AG04449 (cell line): ENCODE results near the gene FOXP1.

Source experiments
- CTCF ChIA-PET: fragments of 350-600 bp; formaldehyde crosslinking; extraction: SDS; loops from one replicate; lab custom pipeline; 2021; ENCODE audit warnings: antibody characterized with exemption; lab: Yijun Ruan, JAX
- POLR2A ChIA-PET: fragments of 400-600, 350-600 bp; formaldehyde crosslinking; extraction: SDS; loops from one replicate; lab custom pipeline; 2020; ENCODE audit warnings: antibody characterized with exemption, inconsistent platforms; lab: Yijun Ruan, JAX
- DNase-seq: peaks from one replicate; pipeline ENCODE4 v3.0.0-alpha.2; 2010; ENCODE audit warnings: low read depth, low spot score
- H3K4me3 ChIP-seq: 2 replicates; pipeline ENCODE4 v1.5.1; 2011; ENCODE audit warnings: low read depth, mild to moderate bottlenecking, control low read depth, low read length
- TF ChIP-seq, protein P1 (sequence below): IDR thresholded peaks from one replicate; pipeline ENCODE4 v1.5.1; 2011; ENCODE audit warnings: mild to moderate bottlenecking, moderate library complexity, low read length, control low read depth, inconsistent platforms; ENCODE audit not compliant: insufficient read depth; ENCODE audit errors: missing control alignments

The FOXP1 gene

DNA sequence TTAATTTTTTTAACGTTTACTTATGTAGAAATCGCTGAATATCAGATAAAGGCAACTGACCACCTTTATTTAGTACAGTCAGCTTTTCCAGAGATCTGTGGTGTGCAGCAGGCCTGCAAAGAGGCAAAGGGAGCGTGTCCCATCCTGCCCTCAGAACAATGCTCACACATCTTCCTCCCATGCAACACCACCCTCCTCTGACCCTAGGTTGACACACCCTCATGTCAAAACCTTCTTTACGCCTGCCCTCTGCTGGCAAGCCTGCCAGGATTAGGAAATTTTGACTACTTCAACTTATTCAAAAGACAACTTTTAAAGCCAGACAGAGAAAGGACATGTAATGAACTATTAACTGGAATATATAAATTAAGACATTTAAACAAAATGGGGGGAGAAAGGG is 513.7 kb downstream of the FOXP1 start:
- CTCF ChIA-PET: interaction anchor here (0.6 to 1.2 kb wide), 3 partner anchors 87 to 517 kb away, joined by 3 read pairs; no protein-coding TSS in a partner anchor
- no peak for DNase-seq
- no peak overlapping the region for H3K4me3 ChIP-seq
- POLR2A ChIA-PET: no interaction called here
- TF ChIP-seq, protein P1, sequence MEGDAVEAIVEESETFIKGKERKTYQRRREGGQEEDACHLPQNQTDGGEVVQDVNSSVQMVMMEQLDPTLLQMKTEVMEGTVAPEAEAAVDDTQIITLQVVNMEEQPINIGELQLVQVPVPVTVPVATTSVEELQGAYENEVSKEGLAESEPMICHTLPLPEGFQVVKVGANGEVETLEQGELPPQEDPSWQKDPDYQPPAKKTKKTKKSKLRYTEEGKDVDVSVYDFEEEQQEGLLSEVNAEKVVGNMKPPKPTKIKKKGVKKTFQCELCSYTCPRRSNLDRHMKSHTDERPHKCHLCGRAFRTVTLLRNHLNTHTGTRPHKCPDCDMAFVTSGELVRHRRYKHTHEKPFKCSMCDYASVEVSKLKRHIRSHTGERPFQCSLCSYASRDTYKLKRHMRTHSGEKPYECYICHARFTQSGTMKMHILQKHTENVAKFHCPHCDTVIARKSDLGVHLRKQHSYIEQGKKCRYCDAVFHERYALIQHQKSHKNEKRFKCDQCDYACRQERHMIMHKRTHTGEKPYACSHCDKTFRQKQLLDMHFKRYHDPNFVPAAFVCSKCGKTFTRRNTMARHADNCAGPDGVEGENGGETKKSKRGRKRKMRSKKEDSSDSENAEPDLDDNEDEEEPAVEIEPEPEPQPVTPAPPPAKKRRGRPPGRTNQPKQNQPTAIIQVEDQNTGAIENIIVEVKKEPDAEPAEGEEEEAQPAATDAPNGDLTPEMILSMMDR: peak; percentile 21

DNA sequence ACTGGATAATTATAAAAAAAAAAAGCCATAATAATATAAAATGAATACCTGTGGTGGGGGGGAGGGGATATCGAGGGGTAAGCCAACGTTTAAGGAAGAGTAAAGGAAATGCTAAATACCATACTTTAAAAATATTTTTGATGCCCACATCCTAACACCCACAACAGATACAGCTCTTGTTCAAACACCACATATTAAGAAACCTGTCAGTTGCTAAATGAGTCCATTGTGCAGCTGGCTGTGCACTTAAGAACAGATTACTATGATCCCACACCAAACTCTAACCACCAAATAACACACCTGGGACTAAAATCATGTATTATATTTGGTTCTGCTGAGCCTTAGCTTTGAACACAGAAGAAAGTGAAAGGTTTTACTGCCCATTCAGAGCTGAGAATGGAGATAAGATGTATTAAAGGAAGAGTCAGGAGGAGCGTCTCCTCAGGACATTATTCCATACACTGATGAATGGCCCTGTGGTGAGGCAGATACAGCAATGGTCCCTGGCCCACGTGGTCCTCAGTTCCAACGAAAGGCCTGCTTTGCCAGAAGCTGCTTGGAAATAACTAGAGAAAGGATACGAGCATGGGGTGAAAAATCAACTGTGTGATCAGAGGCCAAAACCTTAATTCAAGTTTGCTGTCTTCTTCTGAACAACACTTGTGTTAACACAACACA is 515.4 kb downstream of the FOXP1 start:
- POLR2A ChIA-PET: no interaction called here
- no peak overlapping the region for H3K4me3 ChIP-seq
- TF ChIP-seq, protein P1: no peak
- no peak for DNase-seq
- CTCF ChIA-PET: interaction anchor here (1.0 kb wide), 1 partner anchor 34 kb away, joined by 3 read pairs; no protein-coding TSS in a partner anchor

DNA sequence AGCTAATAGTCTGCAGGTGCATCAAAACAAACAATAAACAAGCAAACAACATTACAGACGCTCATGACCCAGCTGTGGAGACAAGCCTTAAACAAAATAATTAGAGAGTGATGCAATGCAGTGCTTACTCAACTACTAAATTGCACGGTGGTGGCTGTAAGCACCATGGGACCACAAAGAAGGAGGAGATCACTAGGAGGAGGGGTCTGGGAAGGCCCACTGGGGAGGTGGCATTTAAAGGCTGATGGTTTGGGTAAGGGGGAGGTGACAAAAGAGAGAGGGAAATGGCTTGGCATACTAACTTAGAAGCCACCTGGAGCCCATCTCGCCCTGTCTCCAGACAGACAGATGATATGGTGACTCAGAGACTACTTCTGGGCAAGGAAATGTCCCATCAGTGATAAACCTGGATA is 516.7 kb downstream of the FOXP1 start:
- H3K4me3 ChIP-seq: no peak overlapping the region
- DNase-seq: no peak
- POLR2A ChIA-PET: no interaction called here
- CTCF ChIA-PET: no interaction called here
- TF ChIP-seq, protein P1: no peak

DNA sequence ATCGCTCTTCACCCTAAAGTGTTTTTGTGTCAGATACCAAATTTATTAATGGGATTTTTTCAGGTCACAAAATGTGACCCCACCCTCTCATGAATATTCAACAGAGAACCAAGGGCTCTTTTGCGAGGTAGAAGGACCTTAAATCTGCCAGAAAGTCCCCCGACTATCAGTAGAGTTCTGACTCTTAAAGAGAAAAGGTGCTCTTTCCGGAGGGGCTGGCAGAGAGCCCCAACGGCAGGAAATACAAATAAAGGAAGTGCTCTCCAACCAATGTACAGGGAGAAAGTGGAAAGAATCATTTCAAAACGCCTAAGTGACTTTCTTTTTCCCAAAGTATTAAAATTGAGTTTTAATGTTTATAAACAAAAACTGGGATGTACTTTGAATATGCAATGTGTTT is 517.2 kb downstream of the FOXP1 start:
- DNase-seq: no peak
- TF ChIP-seq, protein P1: no peak
- ChIA-PET POLR2A (no interaction called here), CTCF (no interaction called here)
- no peak overlapping the region for H3K4me3 ChIP-seq

GRCh38 chr3:71065764-71066013 is 517.8 kb downstream of the FOXP1 start:
- TF ChIP-seq, protein P1: no peak
- ChIA-PET CTCF (no interaction called here), POLR2A (no interaction called here)
- no peak for DNase-seq
- H3K4me3 ChIP-seq: peak overlapping the region; percentile 66

GRCh38 chr3:71064956-71065763 is 518.4 kb downstream of the FOXP1 start:
- ChIA-PET CTCF (no interaction called here), POLR2A (interaction anchor here (1.1 kb wide), 1 partner anchor 12 kb away, joined by 4 read pairs; no protein-coding TSS in a partner anchor)
- DNase-seq: no peak
- TF ChIP-seq, protein P1: no peak
- peak overlapping the region; percentile 66 for H3K4me3 ChIP-seq
